Choroid plexus epithelial cell (primary cell): Measurements from ENCODE around the gene SENP2.

ENCODE experiments used
- DNase-seq: peaks from one replicate; pipeline ENCODE4 v3.0.0-alpha.2; 2010; ENCODE audit warnings: low read depth
- H3K4me3 ChIP-seq: 2 replicates; pipeline ENCODE4 v1.5.1; 2011; ENCODE audit warnings: low read depth, mild to moderate bottlenecking, control low read depth, low read length, moderate library complexity
- TF ChIP-seq, protein P1 (sequence below): conservative IDR thresholded peaks from 2 replicates; pipeline ENCODE4 v1.5.1; 2011; ENCODE audit warnings: low read depth, mild to moderate bottlenecking, control low read depth, inconsistent platforms, low read length, moderate library complexity

The SENP2 gene

DNA sequence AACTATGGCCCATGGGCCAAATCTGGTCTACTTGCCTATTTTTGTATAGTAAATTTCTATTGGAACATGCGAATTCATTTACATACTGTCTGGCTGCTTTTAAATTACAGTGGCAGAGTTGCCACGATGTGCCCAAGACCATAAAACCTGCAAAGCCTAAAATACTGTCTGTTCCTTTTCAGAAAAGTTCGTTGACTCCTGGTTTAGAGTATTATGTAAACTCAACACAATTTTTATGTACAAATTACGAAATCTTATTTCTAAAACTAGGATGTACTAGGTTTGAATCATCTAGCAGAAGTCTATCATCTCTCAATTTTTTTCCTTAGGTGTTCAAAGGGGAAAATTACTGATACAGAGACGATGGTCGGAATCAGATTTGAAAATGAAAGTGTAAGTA lies 26.9 kb downstream of the SENP2 start:
- DNase-seq: no peak
- TF ChIP-seq, protein P1, sequence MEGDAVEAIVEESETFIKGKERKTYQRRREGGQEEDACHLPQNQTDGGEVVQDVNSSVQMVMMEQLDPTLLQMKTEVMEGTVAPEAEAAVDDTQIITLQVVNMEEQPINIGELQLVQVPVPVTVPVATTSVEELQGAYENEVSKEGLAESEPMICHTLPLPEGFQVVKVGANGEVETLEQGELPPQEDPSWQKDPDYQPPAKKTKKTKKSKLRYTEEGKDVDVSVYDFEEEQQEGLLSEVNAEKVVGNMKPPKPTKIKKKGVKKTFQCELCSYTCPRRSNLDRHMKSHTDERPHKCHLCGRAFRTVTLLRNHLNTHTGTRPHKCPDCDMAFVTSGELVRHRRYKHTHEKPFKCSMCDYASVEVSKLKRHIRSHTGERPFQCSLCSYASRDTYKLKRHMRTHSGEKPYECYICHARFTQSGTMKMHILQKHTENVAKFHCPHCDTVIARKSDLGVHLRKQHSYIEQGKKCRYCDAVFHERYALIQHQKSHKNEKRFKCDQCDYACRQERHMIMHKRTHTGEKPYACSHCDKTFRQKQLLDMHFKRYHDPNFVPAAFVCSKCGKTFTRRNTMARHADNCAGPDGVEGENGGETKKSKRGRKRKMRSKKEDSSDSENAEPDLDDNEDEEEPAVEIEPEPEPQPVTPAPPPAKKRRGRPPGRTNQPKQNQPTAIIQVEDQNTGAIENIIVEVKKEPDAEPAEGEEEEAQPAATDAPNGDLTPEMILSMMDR: no peak
- H3K4me3 ChIP-seq: no peak overlapping the region

DNA sequence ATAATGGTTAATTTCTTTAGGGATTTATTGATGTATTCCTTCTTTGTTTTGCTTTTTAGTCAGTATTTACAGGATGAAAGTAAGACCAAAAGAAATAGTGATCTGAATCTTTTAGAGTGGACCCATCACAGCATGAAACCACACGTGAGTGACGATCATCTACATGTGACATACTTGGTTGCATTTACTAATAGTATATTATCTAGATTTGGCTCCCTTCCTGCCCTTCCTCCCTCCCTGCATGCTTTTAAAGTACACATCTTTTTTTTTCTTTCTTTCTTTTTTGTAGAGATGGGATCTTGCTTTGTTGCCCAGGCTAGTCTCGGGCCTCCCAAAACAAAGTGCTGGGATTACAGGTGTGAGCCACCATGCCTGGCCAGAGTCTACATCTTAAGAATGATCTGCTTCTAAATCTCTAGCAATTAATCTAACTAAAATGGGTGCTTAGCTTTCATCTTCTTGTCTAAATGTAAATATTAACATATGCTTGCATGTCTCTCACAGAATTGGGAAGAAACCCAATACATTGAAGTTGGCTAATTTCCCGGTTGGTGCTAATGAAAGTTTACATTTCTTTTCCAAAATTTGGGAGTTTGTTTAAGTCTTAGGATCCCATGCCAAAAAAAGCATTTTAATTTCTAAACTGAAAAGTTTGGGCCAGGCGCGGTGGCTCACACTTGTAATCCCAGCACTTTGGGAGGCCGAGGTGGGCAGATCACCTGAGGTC lies 38.0 kb downstream of the SENP2 start:
- TF ChIP-seq, protein P1: no peak
- DNase-seq: no peak
- H3K4me3 ChIP-seq: no peak overlapping the region

DNA sequence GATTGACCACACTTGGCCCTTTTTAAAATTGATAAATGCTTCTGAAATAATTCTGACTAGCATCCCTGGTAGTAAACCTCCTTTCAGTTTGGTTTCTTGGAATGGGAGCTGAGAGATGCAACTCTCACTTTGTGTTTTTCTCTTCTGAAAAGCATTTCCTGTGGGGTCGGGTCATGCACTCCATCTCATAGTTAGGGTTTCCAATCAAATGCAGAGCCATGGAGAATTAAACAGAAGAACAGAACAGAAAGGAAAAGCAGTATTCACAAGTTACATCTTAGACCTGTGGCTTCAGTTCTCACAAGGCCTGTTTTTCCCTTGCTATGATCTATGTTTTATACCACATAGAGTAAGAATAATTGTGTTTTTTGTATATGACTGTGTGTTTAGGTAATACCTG lies 39.7 kb downstream of the SENP2 start:
- no peak overlapping the region for H3K4me3 ChIP-seq
- DNase-seq: no peak

DNA sequence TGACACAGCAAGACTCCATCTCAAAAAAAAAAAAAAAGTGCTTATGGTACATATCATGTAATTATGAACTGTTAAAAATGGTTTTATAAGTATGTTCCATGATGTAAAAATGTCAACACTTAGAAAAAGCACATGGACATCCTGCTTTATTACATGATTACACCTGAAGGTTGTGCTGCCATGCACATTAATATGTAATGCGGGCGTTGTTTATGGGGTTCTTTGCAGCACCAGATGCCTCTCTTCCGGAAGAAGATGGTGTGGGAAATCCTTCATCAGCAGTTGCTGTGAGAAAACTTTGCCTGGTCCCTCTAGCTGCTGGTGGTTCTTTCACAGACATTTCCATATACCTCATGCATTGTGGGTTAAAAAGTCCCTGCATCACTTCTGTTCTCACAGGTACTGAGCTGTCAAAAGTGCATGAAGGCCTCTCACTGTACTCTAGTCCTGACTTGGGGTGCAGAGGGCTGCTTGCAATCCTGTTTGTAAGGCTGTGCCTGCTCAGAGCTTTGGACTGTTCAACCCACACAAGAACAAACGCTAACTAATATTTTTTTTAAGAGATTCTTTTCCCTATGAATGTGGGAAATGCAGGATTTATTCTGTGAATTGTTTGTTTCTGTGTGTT lies 43.6 kb downstream of the SENP2 start:
- DNase-seq: peak; percentile 35
- no peak overlapping the region for H3K4me3 ChIP-seq
- TF ChIP-seq, protein P1: no peak

More for the DNA sequence above, 39.7 kb downstream of the SENP2 start:
- TF ChIP-seq, protein P1: no peak

DNA sequence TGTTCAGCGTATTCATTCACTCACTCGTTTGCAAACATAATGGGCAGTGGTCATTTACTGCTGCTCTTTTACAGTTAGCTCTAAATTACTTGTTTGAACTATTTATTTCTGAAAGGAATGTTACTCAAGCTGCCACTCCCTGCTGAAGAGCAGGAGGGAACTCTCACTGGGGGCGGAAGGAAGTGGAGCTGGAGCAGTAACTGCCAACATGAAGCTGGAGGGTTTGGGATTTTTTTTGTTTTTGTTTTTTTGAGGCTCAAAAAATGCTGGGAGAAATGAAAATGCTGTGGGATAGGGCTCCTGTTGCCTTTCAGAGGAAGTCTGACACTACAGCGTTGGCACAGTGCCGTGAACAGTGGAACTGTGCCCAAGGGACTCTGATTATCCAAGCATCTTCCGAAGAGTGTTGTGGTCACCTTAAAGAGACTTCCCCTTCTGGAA lies 44.1 kb downstream of the SENP2 start:
- DNase-seq: peak; percentile 65
- H3K4me3 ChIP-seq: no peak overlapping the region
- TF ChIP-seq, protein P1: no peak

DNA sequence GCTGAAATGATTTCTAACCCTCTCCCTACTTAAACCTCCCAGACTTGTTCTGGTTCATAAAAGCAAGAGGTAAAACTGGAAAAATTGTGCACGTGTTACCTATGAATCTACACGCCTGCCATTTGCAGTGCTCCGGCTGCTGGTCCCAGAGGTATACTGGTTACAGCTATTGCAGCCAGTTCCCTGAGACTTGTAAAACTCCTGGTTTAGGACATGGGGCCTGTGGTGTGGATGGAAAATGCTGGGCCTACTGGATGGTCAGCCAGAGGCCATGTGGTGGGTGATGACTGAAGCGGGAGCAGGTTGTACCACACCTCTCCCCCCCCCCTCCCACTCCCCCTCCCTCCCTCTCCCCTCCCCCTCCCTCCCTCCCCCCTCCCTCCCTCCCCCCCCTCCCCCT lies 45.0 kb downstream of the SENP2 start:
- peak; percentile 51 for DNase-seq
- H3K4me3 ChIP-seq: no peak overlapping the region
- TF ChIP-seq, protein P1: no peak
